ENCODE data around the gene RNF166.

RNF166 gene

DNA sequence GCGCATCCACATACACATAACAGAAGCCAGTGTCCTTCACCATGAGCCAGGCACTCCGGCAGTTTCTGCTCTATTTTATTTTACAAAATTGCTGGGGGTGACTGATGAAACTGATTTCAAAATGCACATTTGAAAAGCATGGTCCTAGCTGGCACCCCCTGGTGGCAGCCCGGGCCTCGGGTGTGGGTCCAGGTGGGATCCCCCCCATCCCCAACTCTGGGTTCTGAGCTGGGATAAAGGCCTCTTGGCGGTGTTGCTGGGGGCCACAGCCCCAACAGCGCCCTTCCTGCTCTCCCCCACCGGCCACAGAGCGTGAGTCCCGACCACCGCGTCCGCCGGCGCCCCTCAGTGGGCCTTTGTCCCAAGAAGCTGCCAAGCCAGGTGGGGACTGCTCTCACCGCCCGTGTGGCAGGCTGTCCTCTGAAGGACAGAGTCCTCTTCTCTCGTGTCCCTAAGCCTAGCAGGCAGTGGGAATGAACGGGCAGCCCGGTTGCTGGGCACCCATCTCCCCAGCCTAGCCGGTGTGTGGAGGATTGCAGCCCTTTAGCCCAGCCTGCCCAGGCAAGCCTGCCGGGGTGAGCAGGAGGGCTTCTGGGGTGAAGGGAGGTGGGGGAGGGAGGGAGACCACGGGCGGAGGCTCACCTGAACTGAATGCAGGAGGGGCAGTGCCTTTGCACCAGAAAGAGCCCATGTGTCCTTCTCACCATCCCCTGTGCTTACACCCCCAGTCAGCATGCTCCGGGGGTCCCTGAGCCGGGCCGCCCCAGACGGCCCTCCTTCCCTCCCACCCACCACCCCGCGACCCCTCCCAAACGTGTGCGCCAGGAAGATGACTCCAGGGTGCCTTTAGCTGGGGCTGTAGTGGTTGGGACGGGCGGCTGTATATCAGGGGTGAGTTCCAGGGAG lies 20.8 kb downstream of the RNF166 start:
- no peak for DNase-seq (ENCODE audit: low read depth)
- H3K4me3 ChIP-seq (ENCODE audit: low read depth, low read length), result peak overlapping the region; percentile 32
- peak; percentile 69 for TF ChIP-seq CTCF (IDR thresholded peaks at IDR 0.05; ENCODE audit: low read depth, low read length, missing control alignments)
- in situ Hi-C loops (cut with HindIII; ENCODE audit: low sequenced_read_pairs), result no loop called here

GRCh38 chr16:88684569-88685155 lies 21.5 kb downstream of the RNF166 start:
- no peak for TF ChIP-seq CTCF (IDR thresholded peaks at IDR 0.05; ENCODE audit: low read depth, low read length, missing control alignments)
- H3K4me3 ChIP-seq (ENCODE audit: low read depth, low read length), result no peak overlapping the region
- in situ Hi-C loops (cut with HindIII; ENCODE audit: low sequenced_read_pairs), result no loop called here
- DNase-seq (ENCODE audit: low read depth), result no peak

DNA sequence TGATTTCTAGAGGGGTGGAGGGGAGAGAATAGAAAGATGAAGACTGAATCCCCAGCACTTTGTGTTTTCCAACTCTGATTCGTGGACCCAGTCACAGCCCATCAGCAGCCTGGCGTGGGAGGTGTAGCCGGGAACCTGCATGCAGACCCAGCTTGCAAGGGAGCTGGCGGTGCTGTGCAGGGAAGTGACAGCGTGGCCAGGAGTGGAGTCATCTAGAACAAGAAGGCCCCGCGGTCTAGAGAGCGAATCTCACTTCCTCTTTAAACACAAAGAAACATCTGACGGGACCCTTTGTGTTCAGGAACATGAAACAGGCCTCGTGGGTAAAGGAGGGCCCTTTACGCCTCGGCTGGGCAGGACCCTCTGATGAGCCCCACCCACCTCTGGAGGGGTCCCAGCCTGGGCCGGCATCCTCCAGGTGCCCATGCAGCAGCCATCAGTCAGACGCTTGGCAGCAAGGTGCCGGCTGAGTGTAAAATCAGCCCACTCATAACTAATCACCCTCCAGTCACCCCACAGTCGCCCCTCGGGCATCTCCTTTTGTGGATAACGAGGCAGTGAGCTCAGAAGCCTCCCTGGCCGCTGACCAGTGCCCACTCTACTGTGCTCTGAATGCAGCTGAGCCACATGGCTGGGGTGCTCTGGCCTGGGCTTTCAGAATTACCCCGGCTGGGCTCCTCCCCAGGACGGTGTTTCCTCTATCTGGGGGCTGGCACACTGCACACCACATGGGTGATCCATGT lies 24.3 kb downstream of the RNF166 start:
- no peak for TF ChIP-seq CTCF (IDR thresholded peaks at IDR 0.05; ENCODE audit: low read depth, low read length, missing control alignments)
- in situ Hi-C loops (cut with HindIII; ENCODE audit: low sequenced_read_pairs), result no loop called here
- no peak for DNase-seq (ENCODE audit: low read depth)
- H3K4me3 ChIP-seq (ENCODE audit: low read depth, low read length), result no peak overlapping the region

DNA sequence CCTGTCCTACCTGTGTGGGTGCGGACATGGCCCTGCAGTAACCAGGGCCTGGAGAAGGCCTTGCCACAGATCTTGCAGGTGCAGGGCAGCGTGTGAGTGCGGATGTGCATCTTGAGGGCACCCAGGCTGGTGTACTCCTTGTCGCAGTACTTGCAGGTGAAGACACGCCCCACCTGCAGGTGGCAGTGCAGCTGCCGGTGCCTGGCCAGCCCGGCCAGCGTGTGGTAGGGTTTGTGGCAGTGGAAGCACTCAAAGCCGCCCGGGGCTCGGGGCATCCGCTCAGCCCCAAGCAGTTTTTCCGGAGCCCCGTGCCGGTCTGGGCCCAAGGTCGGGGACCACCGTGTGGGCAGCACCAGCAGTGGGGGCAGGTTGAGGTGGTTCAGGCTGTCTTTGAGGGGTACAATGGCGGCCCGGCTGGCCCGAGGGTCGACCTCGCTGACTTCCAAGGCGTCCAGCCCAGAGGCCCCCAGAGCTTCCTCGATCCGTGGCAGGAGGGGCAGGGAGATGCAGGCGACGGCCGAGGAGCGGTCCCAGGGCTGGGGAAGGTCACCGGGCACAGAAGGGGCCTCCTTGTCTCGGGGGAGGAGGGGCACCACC lies 25.0 kb downstream of the RNF166 start:
- H3K4me3 ChIP-seq (ENCODE audit: low read depth, low read length), result no peak overlapping the region
- peak; percentile 17 for TF ChIP-seq CTCF (IDR thresholded peaks at IDR 0.05; ENCODE audit: low read depth, low read length, missing control alignments)
- in situ Hi-C loops (cut with HindIII; ENCODE audit: low sequenced_read_pairs), result no loop called here
- DNase-seq (ENCODE audit: low read depth), result no peak

DNA sequence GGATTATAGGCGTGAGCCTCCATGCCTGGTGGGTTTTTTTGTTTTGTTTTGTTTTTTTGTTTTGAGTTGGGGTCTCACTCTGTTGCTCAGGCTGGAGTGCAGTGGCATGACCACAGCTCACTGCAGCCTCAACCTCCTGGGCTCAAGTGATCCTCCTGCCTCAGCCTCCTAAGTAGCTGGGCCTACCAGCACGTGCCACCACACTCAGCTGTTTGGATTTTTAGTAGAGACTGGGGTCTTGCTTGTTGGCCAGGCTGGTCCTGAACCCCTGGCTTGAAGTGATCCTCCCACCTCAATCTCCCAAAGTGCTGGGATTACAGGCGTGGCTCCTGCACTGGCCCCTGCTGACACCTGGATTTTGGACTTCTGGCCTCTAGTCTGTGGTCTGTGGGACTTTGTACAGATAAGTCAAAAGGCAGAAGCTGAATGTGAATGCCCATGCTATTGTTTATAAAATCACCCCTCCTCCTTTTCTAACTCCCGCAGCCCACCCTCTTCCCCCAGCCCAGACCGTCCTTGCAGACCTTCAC lies 25.6 kb downstream of the RNF166 start:
- in situ Hi-C loops (cut with HindIII; ENCODE audit: low sequenced_read_pairs), result no loop called here

More for the DNA sequence above, 25.6 kb downstream of the RNF166 start:
- TF ChIP-seq CTCF (IDR thresholded peaks at IDR 0.05; ENCODE audit: low read depth, low read length, missing control alignments), result no peak
- H3K4me3 ChIP-seq (ENCODE audit: low read depth, low read length), result no peak overlapping the region
- no peak for DNase-seq (ENCODE audit: low read depth)
